Keratinocyte (primary cell): Measurements from ENCODE around the gene COIL. TPM values are rescaled to one million over a fixed set of nuclear protein-coding genes. Genes with fewer than 3 reads are reported as not detected.

Source experiments
- DNase-seq: peaks from one replicate; pipeline ENCODE4 v3.0.0-alpha.2; 2011; ENCODE audit warnings: low read depth, missing footprints, low spot score
- FAIRE-seq: peaks from 2 replicates; lab custom pipeline; 2011; peaks lifted over from hg19 to GRCh38; lab: Jason Lieb, UNC
- H2AFZ ChIP-seq: 2 replicates; pipeline ENCODE4 v1.6.0; 2012; ENCODE audit warnings: low read length, control low read depth, inconsistent platforms; ENCODE audit not compliant: control insufficient read depth
- H3K27ac ChIP-seq: 2 replicates; pipeline ENCODE4 v1.5.1; 2011; ENCODE audit warnings: low read length; ENCODE audit not compliant: control insufficient read depth, insufficient read depth
- H3K27me3 ChIP-seq: 3 replicates; pipeline ENCODE4 v1.6.0; 2011; ENCODE audit warnings: low read length; ENCODE audit not compliant: control insufficient read depth, insufficient read depth; ENCODE audit errors: extremely low read depth
- H3K36me3 ChIP-seq, 2 experiments: 2 replicates in 1 of 2; 3 replicates in 1 of 2; pipeline ENCODE4 v1.5.1; 2011; ENCODE audit warnings: low read length in 2 of 2, mild to moderate bottlenecking in 1 of 2; ENCODE audit not compliant: control insufficient read depth in 2 of 2, insufficient read depth in 2 of 2; ENCODE audit errors: extremely low read depth in 1 of 2
- H3K4me1 ChIP-seq: 3 replicates; pipeline ENCODE4 v1.5.1; 2011; ENCODE audit warnings: low read length; ENCODE audit not compliant: control insufficient read depth, insufficient read depth; ENCODE audit errors: extremely low read depth
- H3K4me2 ChIP-seq: 3 replicates; pipeline ENCODE4 v1.6.0; 2011; ENCODE audit warnings: low read depth, low read length; ENCODE audit not compliant: control insufficient read depth, insufficient read depth; ENCODE audit errors: extremely low read depth
- H3K4me3 ChIP-seq, 3 experiments: fragments of 200-600 bp in 1 of 3; sonication (generic) in 1 of 3; 2 replicates in 2 of 3; 3 replicates in 1 of 3; pipeline ENCODE4 v1.5.1; 2011 to 2016; ENCODE audit warnings: low read length in 3 of 3, mild to moderate bottlenecking in 3 of 3, control low read depth in 2 of 3, inconsistent platforms in 1 of 3, low read depth in 1 of 3, mixed read lengths in 1 of 3, mixed run types in 1 of 3, moderate library complexity in 1 of 3; ENCODE audit not compliant: control insufficient read depth in 2 of 3, insufficient read depth in 2 of 3; ENCODE audit errors: extremely low read depth in 1 of 3
- H3K79me2 ChIP-seq: 2 replicates; pipeline ENCODE4 v1.6.0; 2012; ENCODE audit warnings: low read length; ENCODE audit not compliant: control insufficient read depth, insufficient read depth
- H3K9ac ChIP-seq: 3 replicates; pipeline ENCODE4 v1.6.0; 2011; ENCODE audit warnings: low read length; ENCODE audit not compliant: control insufficient read depth, insufficient read depth; ENCODE audit errors: extremely low read depth
- H3K9me1 ChIP-seq: 3 replicates; pipeline ENCODE4 v1.6.0; 2011; ENCODE audit warnings: low read length; ENCODE audit not compliant: control insufficient read depth, insufficient read depth; ENCODE audit errors: extremely low read depth
- H3K9me3 ChIP-seq: 2 replicates; pipeline ENCODE4 v1.5.1; 2012; ENCODE audit warnings: low read depth, low read length; ENCODE audit not compliant: control insufficient read depth
- H4K20me1 ChIP-seq: 3 replicates; pipeline ENCODE4 v1.6.0; 2011; ENCODE audit warnings: low read length; ENCODE audit not compliant: control insufficient read depth, insufficient read depth; ENCODE audit errors: extremely low read depth
- EZH2 ChIP-seq: IDR thresholded peaks from one replicate; pipeline ENCODE4 v1.6.1; 2012; ENCODE audit warnings: inconsistent platforms, mild to moderate bottlenecking, low read length, moderate library complexity
- dilution Hi-C: fragments of 300-500 bp; cut with MboI; formaldehyde crosslinking; loops from one replicate; pipeline ENCODE4 v1.7.0; 2020; ENCODE audit warnings: low sequenced_read_pairs; ENCODE audit not compliant: extremely low pct_ligation_motif_present
- polyA plus RNA-seq, 5 experiments: library from polyadenylated mRNA; depleted of rRNA in 3 of 5; stranded (reverse) in 3 of 5; stranded (forward) in 1 of 5; unstranded in 1 of 5; fragments of >200 nt; gene quantifications; 1 replicate in 1 of 5; 2 replicates in 3 of 5; 3 replicates in 1 of 5; pipeline versions ENCODE4 v1.2.1 to v1.2.3, GENCODE V29; 2011 to 2012; ENCODE audit warnings: missing spikeins in 2 of 5, low read depth in 1 of 5, low replicate concordance in 1 of 5
- TF ChIP-seq, protein P1 (sequence below), 3 experiments: IDR thresholded peaks in 1 of 3; conservative IDR thresholded peaks in 1 of 3; optimal IDR thresholded peaks in 1 of 3; 2 replicates in 2 of 3; 3 replicates in 1 of 3; pipeline versions ENCODE3 to v1.5.1; 2011; ENCODE audit warnings: low read length in 3 of 3, mild to moderate bottlenecking in 3 of 3, moderate library complexity in 2 of 3, control low read depth in 1 of 3, inconsistent platforms in 1 of 3; ENCODE audit not compliant: insufficient read depth in 2 of 3; ENCODE audit errors: extremely low read depth in 1 of 3

COIL gene
- polyA plus RNA-seq, 1 donor (not counting 4 experiments of a cell fraction or from before 2014, with no cell fraction given), result 11.6 TPM

GRCh38 chr17:56994009-56994792 is 33.4 kb upstream of the COIL start:
- dilution Hi-C loops, result no loop called here

DNA sequence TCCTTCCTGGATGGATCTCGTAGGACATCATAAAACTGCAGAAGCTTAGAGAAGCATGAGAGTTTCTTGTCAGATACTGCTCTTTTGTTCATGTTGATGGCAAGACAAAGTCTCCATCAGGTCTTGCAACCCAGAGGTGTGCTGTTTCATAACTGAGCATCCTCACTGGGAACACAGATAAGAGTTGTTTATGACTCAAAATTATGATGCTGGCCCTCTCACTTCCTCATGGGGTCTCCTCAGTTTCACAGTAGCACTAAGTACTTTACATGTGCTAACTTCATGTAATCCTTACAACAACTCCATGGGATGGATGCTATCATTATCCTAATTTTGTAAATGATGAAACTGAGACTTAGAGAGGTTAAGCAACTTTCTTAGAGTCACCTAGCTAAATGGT is 31.5 kb upstream of the COIL start:
- DNase-seq (no peak), FAIRE-seq (no peak)
- H3K9ac ChIP-seq, result no peak overlapping the region
- H3K27me3 ChIP-seq, result no peaks in the 10 kb centered on the region
- dilution Hi-C loops, result no loop called here
- no peaks in the 10 kb centered on the region for H3K9me3 ChIP-seq
- H3K79me2 ChIP-seq, result no peaks in the 10 kb centered on the region
- H3K36me3 ChIP-seq, result peaks cover 0 to 3% of the 10 kb centered on the region in 2 experiments
- no peak overlapping the region for H3K27ac ChIP-seq
- H3K4me2 ChIP-seq, result no peak overlapping the region
- peaks cover 2% of the 10 kb centered on the region for H3K4me1 ChIP-seq
- no peak overlapping the region for H3K4me3 ChIP-seq
- TF ChIP-seq, protein P1, sequence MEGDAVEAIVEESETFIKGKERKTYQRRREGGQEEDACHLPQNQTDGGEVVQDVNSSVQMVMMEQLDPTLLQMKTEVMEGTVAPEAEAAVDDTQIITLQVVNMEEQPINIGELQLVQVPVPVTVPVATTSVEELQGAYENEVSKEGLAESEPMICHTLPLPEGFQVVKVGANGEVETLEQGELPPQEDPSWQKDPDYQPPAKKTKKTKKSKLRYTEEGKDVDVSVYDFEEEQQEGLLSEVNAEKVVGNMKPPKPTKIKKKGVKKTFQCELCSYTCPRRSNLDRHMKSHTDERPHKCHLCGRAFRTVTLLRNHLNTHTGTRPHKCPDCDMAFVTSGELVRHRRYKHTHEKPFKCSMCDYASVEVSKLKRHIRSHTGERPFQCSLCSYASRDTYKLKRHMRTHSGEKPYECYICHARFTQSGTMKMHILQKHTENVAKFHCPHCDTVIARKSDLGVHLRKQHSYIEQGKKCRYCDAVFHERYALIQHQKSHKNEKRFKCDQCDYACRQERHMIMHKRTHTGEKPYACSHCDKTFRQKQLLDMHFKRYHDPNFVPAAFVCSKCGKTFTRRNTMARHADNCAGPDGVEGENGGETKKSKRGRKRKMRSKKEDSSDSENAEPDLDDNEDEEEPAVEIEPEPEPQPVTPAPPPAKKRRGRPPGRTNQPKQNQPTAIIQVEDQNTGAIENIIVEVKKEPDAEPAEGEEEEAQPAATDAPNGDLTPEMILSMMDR (optimal IDR thresholded peaks at IDR 0.05 in 1 of 3, IDR thresholded peaks at IDR 0.05 in 1 of 3, conservative IDR thresholded peaks at IDR 0.05 in 1 of 3; ENCODE audit: extremely low read depth in 1 of 3, insufficient read depth in 2 of 3, low read length in 3 of 3), result no peak
- TF ChIP-seq EZH2, result no peak
- H4K20me1 ChIP-seq, result no peaks in the 10 kb centered on the region
- H3K9me1 ChIP-seq, result no peaks in the 10 kb centered on the region
- H2AFZ ChIP-seq, result no peak overlapping the region

More at GRCh38 chr17:56994009-56994792, 33.4 kb upstream of the COIL start:
- Histone ChIP-seq H3K4me3 (no peak overlapping the region), H3K4me2 (no peak overlapping the region), H3K9me3 (no peaks in the 10 kb centered on the region), H3K27me3 (no peaks in the 10 kb centered on the region), H4K20me1 (no peaks in the 10 kb centered on the region), H3K79me2 (no peaks in the 10 kb centered on the region), H3K36me3 (peaks cover 0 to 3% of the 10 kb centered on the region in 2 experiments), H2AFZ (no peak overlapping the region), H3K9me1 (no peaks in the 10 kb centered on the region), H3K27ac (no peak overlapping the region), H3K9ac (no peak overlapping the region), H3K4me1 (peaks cover 2% of the 10 kb centered on the region)
- TF ChIP-seq, protein P1 (optimal IDR thresholded peaks at IDR 0.05 in 1 of 3, IDR thresholded peaks at IDR 0.05 in 1 of 3, conservative IDR thresholded peaks at IDR 0.05 in 1 of 3; ENCODE audit: extremely low read depth in 1 of 3, insufficient read depth in 2 of 3, low read length in 3 of 3), result no peak
- TF ChIP-seq EZH2, result no peak
- FAIRE-seq (no peak), DNase-seq (no peak)
